Breast epithelium (tissue), 3 donors: ENCODE data around the gene APBB2.

Source experiments
- CTCF ChIP-seq, 3 donors: fragments of 450-650 bp; IDR thresholded peaks; one replicate each; pipeline ENCODE4 v1.5.1; 2016 to 2017; ENCODE audit warnings: antibody characterized with exemption in 3 of 3, mild to moderate bottlenecking in 3 of 3, moderate library complexity in 3 of 3
- POLR2A ChIP-seq: fragments of 450-650 bp; IDR thresholded peaks from one replicate; pipeline ENCODE4 v1.6.1; 2016; ENCODE audit warnings: antibody characterized with exemption, mild to moderate bottlenecking, moderate library complexity
- POLR2AphosphoS5 ChIP-seq, 3 donors: sonication (generic); formaldehyde crosslinking; IDR thresholded peaks; one replicate each; pipeline ENCODE4 v1.6.1; 2017; ENCODE audit warnings: antibody characterized with exemption in 3 of 3

GRCh38 chr4:40831146-40831907 lies 383.0 kb downstream of the APBB2 start:
- TF ChIP-seq CTCF (IDR thresholded peaks at IDR 0.05), result no peak
- no peak for TF ChIP-seq POLR2A
- no peak for TF ChIP-seq POLR2AphosphoS5 (IDR thresholded peaks at IDR 0.05)
